GM19324 (cell line): ENCODE results near the gene PDE8B.

ENCODE experiments used
- ATAC-seq: cut with Tn5 transposase; IDR thresholded peaks from one replicate; pipeline ENCODE4 v1.9.1; 2021; ENCODE audit warnings: mild to moderate bottlenecking, moderate library complexity; ENCODE audit not compliant: unreplicated experiment, low FRiP score

PDE8B gene, protein sequence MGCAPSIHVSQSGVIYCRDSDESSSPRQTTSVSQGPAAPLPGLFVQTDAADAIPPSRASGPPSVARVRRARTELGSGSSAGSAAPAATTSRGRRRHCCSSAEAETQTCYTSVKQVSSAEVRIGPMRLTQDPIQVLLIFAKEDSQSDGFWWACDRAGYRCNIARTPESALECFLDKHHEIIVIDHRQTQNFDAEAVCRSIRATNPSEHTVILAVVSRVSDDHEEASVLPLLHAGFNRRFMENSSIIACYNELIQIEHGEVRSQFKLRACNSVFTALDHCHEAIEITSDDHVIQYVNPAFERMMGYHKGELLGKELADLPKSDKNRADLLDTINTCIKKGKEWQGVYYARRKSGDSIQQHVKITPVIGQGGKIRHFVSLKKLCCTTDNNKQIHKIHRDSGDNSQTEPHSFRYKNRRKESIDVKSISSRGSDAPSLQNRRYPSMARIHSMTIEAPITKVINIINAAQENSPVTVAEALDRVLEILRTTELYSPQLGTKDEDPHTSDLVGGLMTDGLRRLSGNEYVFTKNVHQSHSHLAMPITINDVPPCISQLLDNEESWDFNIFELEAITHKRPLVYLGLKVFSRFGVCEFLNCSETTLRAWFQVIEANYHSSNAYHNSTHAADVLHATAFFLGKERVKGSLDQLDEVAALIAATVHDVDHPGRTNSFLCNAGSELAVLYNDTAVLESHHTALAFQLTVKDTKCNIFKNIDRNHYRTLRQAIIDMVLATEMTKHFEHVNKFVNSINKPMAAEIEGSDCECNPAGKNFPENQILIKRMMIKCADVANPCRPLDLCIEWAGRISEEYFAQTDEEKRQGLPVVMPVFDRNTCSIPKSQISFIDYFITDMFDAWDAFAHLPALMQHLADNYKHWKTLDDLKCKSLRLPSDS

DNA sequence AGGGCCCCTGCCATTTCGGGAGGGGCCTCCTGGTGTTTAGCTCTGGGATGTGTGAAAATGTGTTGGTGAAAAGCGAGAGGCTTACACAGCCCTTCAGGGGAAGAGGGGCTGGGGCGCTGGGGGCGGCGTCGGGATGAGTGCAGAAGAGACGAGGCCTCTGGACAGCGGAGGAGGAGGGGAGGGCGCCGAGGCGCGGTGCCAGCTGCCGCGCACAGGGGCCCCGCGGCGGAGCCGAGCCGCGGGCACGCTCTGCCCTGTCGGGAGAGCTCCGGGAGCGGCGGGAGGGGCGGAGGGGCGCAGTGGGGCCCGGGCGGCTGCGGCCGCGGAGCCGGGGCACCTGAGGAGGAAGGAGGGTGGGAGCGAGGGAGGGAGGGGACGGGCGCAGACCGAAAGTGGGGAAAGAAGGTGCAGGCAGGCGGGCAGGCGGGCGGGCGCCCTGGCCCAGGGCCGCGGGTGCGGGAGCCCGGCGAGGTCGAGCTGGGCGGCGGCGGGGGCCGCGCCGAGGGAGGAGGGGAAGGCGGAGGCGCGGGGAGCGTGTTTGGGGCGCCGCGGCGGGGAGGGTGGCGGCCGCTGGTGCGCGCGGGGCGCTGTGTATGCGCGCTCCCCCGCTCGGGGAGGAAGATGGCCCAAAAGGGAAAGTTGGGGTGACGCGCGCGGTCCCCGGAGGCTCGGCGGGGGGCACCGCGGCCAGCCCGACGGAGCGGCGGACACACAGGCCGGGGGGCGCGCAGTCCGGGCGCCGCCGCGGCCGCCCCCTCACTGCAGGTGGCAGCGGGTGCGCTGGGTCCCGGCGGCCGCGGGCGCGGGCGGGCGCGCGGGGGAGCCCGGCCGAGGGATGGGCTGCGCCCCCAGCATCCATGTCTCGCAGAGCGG lies at the start of gene PDE8B:
PDE8B (plus strand) TSS at position 590 of the 873 bp plus-strand sequence; CDS start at position 836, 246 bp downstream.
- no peak for ATAC-seq

DNA sequence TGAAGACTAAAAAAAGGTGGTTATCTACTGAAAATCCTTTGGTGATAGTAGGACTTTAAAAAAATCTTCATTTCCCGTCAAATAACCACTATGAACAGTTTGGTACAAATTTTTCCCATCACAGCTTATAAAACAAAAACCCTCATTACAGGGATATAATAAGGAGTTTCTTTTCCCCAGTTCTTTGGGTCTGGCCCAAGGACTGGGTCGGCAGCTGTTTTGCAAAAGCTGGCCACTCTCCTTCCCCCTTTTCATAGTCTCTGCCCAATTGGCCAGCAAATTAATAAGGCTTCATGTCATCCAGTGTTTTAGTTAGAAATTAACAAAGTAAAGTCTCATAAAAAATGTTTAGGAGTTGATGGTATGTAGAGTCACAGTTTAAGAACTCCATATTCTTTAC lies 47.0 kb upstream of the PDE8B start:
- no peak for ATAC-seq

DNA sequence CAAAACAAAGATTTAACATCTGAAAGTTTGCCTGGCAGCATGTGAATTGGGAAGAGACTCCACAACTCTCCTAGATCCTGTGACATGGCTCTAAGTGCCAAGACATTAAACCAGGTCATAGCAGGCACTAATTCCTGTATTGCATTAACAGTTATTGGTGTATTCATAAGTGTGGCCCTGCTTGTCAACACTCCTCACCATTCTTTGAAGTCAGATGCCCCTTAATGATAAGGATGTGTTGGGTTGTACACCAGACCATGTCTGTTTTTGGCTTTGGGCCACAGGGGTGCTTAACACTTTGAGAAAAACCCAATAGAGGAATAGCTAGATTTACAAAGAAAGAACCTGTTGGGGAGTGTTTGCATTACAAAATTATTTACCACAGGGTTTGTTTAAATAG lies 43.4 kb upstream of the PDE8B start:
- ATAC-seq: no peak

DNA sequence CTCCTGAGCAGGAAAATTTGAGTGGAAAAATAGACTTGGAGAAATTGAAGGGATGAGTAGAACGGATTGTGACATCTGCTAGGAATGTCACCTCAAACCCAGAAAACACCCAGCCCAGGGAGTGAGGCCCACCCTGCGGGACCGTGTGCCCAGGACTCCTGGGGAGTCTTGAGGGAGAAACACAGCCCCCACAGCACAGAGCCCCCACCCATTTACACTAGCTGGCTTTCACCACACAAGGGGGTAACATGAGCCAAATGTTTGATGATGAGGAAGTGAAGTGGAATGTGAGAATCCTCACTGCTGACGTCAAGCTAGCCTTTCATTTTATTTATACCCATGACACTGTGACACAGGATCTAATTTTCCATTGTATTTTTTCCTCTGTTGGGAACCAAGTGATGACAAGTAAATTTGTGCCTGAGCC lies 42.8 kb upstream of the PDE8B start:
- ATAC-seq: no peak

GRCh38 chr5:77168161-77168878 lies 42.2 kb upstream of the PDE8B start:
- ATAC-seq: no peak

- ATAC-seq: no peak
Measured at GRCh38 chr5:77168879-77169244, 41.6 kb upstream of the PDE8B start.

DNA sequence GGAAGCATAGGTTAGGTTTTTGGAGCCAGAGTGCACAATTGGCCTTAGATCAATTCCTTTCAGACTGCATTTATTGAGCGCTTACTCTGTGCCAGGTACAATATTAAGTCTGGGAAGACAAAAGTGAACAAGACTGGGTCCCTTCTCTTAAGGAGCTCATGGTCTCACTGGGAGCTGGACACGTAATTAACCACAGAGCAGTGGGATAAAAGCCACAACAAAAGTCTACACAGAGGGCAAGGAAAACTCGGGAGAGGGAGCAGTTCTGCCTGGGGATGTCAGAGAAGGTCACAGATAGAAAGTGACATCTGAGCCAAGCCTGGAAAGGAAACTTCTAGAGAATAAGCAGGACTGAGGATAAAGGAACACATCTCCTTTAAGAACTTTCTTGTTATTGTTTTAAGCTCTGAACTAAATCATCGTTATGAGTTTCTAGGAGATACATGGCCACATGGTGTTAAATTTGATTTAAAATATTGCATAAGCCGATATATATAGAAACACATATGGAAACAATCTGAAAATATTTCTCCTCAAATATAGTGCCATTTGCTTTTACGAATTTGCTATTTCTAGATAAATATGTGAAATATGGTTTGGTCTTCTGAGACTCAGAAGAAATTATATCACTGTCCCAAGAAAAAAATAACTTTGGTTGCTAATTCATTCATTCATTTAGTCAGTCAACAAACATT lies 40.1 kb upstream of the PDE8B start:
- ATAC-seq: no peak

GRCh38 chr5:77171141-77171910 lies 39.2 kb upstream of the PDE8B start:
- no peak for ATAC-seq

DNA sequence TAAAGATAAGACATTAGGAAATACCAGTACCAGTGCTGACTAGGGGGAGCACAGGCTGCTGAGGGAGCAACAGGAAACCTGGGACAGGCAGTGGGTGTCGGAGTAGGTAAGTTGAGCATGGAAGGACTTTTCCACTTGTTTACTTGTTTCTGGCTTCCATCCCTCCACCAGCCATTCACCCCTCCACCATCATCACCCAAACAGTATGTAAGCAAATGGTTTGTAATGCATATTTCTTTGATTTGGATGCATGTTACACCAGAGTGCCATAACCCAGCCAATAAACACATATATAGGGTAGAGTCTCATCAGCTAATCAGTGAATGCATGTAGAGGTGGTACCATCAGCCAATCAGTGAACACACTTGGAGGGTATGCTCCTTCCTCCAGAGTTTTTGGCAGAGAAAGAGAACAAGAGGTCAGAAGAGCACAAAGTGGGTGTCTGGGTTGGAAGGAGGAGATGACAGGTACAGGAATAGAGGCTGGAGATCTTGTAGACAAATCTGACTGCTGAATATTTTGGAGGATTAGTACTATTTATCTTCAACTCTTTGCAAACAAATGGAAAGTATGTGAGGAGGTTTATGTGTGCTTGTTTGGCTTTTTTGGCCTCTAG lies 37.7 kb upstream of the PDE8B start:
- no peak for ATAC-seq

- no peak for ATAC-seq
Measured at GRCh38 chr5:77174526-77174925, 36.0 kb upstream of the PDE8B start.

DNA sequence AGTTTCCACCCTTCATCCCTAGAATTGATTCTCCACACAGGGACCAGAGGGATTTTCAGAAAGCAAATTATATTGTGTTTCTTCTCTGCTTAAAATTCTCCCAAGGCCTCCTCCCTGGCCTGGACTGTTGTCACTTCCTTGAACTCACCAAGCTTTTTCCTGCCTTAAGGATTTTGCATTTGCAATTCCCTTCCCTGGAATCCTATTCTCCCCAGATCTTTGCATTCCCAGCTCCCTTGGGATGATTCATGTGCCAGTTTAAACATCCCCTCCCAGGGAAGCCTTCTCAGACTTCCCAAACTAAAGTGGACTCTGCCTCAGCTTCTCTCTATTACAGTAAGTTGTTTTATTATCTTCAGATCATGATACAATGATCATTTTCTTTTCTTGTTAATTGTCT lies 35.2 kb upstream of the PDE8B start:
- no peak for ATAC-seq

- no peak for ATAC-seq
Measured at GRCh38 chr5:77176429-77176828, 34.1 kb upstream of the PDE8B start.

GRCh38 chr5:77177576-77177975 lies 32.9 kb upstream of the PDE8B start:
- ATAC-seq: no peak

GRCh38 chr5:77180167-77181081 lies 30.1 kb upstream of the PDE8B start:
- no peak for ATAC-seq

- ATAC-seq: no peak
Measured at GRCh38 chr5:77181173-77181572, 29.3 kb upstream of the PDE8B start.

DNA sequence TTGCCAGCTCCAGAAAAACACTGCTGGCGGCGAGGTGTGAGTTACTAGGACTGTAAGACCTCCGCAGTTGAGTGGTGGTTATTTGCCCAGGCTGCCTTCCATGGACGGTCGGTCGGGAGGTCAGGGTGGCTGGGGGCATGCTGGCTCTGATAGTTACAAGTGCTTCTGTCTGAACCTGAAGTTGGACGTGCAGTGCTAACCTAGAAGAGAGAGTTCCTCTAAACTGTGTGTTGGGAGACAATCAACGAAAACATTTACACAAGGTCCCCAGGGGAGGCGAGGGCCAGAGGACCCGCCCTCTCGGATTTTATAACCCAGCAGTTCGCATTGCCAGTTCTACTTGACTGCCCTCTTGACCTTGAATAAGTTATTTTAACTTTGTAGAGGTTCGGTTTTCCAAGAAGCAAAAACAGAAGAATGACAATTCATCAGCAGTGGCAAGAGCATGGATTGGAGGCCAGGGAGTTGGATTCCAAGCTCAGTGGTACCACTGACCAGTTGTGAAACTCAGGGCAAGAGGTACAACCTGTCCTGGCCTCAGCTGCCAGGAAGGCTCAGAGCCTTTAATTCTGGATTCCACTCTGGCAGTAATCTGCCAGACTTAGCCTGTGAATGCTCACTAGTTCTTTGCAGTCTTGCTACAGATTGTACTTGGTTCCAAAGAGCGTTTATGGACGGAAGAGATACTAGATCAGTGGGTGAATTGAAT lies 28.7 kb upstream of the PDE8B start:
- no peak for ATAC-seq

DNA sequence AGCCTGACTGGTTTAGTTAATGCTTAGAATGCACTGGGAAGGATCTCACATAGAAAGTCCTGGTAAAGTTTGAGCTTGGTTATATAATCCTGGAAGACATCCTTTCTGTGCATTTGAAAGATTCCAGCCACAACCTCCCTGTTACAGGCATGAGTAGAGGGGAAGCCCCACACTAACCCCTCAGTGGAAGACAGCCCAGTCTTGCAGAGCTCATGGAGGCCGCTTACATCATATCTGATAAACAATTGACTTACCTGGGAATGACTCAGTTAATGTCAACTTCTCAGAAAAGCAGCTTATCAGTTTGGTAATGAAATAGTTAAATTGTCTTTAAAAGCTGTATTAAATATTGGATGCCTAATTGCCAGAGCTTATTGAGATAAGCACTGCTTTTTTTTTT lies 28.1 kb upstream of the PDE8B start:
- no peak for ATAC-seq
